CD4-positive, alpha-beta T cell (primary cell): Measurements from ENCODE around the gene SNX1. TPM values are rescaled to one million over a fixed set of nuclear protein-coding genes. Genes with fewer than 3 reads are reported as not detected.

Experiments
- ATAC-seq: fragments of 200-7000 bp; cut with Tn5 transposase; one replicate; pipeline ENCODE4 v1.10.0; 2022; ENCODE audit warnings: mild to moderate bottlenecking; ENCODE audit not compliant: poor library complexity
- CTCF ChIA-PET: fragments of 350-600 bp; sonication (Branson Sonifier 250); formaldehyde crosslinking; loops from one replicate; lab custom pipeline; 2021; ENCODE audit warnings: antibody characterized with exemption, inconsistent platforms; lab: Charles Lee
- POLR2A ChIA-PET: fragments of 350-600 bp; sonication (Branson Sonifier 250); formaldehyde crosslinking; loops from one replicate; lab custom pipeline; 2021; ENCODE audit warnings: antibody characterized with exemption, inconsistent platforms; lab: Charles Lee
- DNase-seq, 14 experiments: peaks; one replicate each; pipeline ENCODE4 v3.0.0-alpha.2; 2013 to 2020; ENCODE audit warnings: mixed read lengths in 2 of 14
- H3K27ac ChIP-seq, 2 donors: one replicate each; pipeline versions ENCODE4 v1.5.1 to v1.7.0; 2013; ENCODE audit warnings: low read length in 2 of 2, low read depth in 1 of 2, mild to moderate bottlenecking in 1 of 2
- H3K27me3 ChIP-seq, 2 experiments: 1 replicate in 1 of 2; 2 replicates in 1 of 2; pipeline versions ENCODE4 v1.6.1 to v1.7.0; 2013; ENCODE audit warnings: low read length in 2 of 2, control low read depth in 1 of 2, mild to moderate bottlenecking in 1 of 2, moderate library complexity in 1 of 2; ENCODE audit not compliant: insufficient read depth in 2 of 2, control insufficient read depth in 1 of 2
- H3K36me3 ChIP-seq: one replicate; pipeline ENCODE4 v1.6.1; 2013; ENCODE audit warnings: low read length, control low read depth; ENCODE audit not compliant: insufficient read depth
- H3K4me1 ChIP-seq: one replicate; pipeline ENCODE4 v1.6.1; 2013; ENCODE audit warnings: low read length, control low read depth; ENCODE audit not compliant: insufficient read depth
- H3K4me3 ChIP-seq: one replicate; pipeline ENCODE4 v1.5.1; 2013; ENCODE audit warnings: mild to moderate bottlenecking, low read length, moderate library complexity
- H3K9me3 ChIP-seq, 2 experiments: 1 replicate in 1 of 2; 2 replicates in 1 of 2; pipeline versions ENCODE4 v1.6.1 to v1.7.0; 2013; ENCODE audit warnings: low read length in 2 of 2, mild to moderate bottlenecking in 2 of 2, control low read depth in 1 of 2, moderate library complexity in 1 of 2; ENCODE audit not compliant: control insufficient read depth in 1 of 2, insufficient read depth in 1 of 2
- H3K27ac Mint-ChIP-seq: one replicate; pipeline ENCODE4 v1.8.0; 2020; ENCODE audit warnings: mixed read lengths
- H3K27me3 Mint-ChIP-seq: one replicate; pipeline ENCODE4 v1.8.0; 2021; ENCODE audit warnings: mixed read lengths
- H3K36me3 Mint-ChIP-seq: one replicate; pipeline ENCODE4 v1.8.0; 2021; ENCODE audit warnings: low read depth, mixed read lengths
- H3K4me1 Mint-ChIP-seq: one replicate; pipeline ENCODE4 v1.8.0; 2021; ENCODE audit warnings: low read depth, mixed read lengths
- H3K4me3 Mint-ChIP-seq: one replicate; pipeline ENCODE4 v1.8.0; 2020; ENCODE audit warnings: mild to moderate bottlenecking, mixed read lengths
- H3K9me3 Mint-ChIP-seq: one replicate; pipeline ENCODE4 v1.8.0; 2020; ENCODE audit warnings: mixed read lengths
- intact Hi-C, 2 experiments: fragments of 100-400 bp; cut with DNase I in 1 of 2; cut with micrococcal nuclease in 1 of 2; formaldehyde crosslinking; loops; one replicate each; pipeline versions ENCODE4 v1.15.1 to v1.9.0; 2023 to 2025; cut with DNase I, micrococcal nuclease
- total RNA-seq, 174 experiments: library from RNA in 2 of 174; stranded (reverse) in 2 of 174; gene quantifications; one replicate each; pipeline ENCODE4 v1.2.3 and lab custom pipeline; 2021 to 2026
- TF ChIP-seq, protein P1 (sequence below): fragments of 200-600 bp; IDR thresholded peaks from one replicate; pipeline ENCODE4 v1.8.0; 2022; ENCODE audit warnings: antibody characterized with exemption, mild to moderate bottlenecking

The SNX1 gene
- total RNA-seq, 2 experiments from 2014 or later: 57.0 to 61.1 TPM

GRCh38 chr15:64125978-64126377, 30.2 kb downstream of the SNX1 start:
- no peaks in the 10 kb centered on the region for H3K9me3 Mint-ChIP-seq
- H3K27me3 Mint-ChIP-seq: no peaks in the 10 kb centered on the region
- CTCF ChIA-PET: interaction anchor here (0.7 kb wide), 1 partner anchor 156 kb away, joined by 4 read pairs; no protein-coding TSS in a partner anchor
- intact Hi-C loops: no loop called here
- Histone ChIP-seq H3K36me3 (peaks cover 89% of the 10 kb centered on the region), H3K4me1 (no peaks in the 10 kb centered on the region), H3K27me3 (no peaks in the 10 kb centered on the region), H3K27ac (no peak overlapping the region), H3K4me3 (no peak overlapping the region), H3K9me3 (no peaks in the 10 kb centered on the region)
- H3K27ac Mint-ChIP-seq: no peak overlapping the region
- TF ChIP-seq, protein P1, sequence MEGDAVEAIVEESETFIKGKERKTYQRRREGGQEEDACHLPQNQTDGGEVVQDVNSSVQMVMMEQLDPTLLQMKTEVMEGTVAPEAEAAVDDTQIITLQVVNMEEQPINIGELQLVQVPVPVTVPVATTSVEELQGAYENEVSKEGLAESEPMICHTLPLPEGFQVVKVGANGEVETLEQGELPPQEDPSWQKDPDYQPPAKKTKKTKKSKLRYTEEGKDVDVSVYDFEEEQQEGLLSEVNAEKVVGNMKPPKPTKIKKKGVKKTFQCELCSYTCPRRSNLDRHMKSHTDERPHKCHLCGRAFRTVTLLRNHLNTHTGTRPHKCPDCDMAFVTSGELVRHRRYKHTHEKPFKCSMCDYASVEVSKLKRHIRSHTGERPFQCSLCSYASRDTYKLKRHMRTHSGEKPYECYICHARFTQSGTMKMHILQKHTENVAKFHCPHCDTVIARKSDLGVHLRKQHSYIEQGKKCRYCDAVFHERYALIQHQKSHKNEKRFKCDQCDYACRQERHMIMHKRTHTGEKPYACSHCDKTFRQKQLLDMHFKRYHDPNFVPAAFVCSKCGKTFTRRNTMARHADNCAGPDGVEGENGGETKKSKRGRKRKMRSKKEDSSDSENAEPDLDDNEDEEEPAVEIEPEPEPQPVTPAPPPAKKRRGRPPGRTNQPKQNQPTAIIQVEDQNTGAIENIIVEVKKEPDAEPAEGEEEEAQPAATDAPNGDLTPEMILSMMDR: no peak
- POLR2A ChIA-PET: interaction anchor here (1.1 kb wide), 1 partner anchor 29 kb away, joined by 3 read pairs; no protein-coding TSS in a partner anchor
- ATAC-seq (no peak), DNase-seq (no peak)
- H3K36me3 Mint-ChIP-seq: peaks cover 91% of the 10 kb centered on the region
- no peaks in the 10 kb centered on the region for H3K4me1 Mint-ChIP-seq
- H3K4me3 Mint-ChIP-seq: no peak overlapping the region

GRCh38 chr15:64127521-64128270, 31.9 kb downstream of the SNX1 start:
- no peak overlapping the region for H3K27ac Mint-ChIP-seq
- H3K36me3 Mint-ChIP-seq: peaks cover 92% of the 10 kb centered on the region

GRCh38 chr15:64130159-64130558, 34.4 kb downstream of the SNX1 start:
- Histone ChIP-seq H3K4me1 (no peaks in the 10 kb centered on the region), H3K4me3 (no peak overlapping the region), H3K27me3 (no peaks in the 10 kb centered on the region), H3K9me3 (no peaks in the 10 kb centered on the region), H3K36me3 (peaks cover 92% of the 10 kb centered on the region), H3K27ac (no peak overlapping the region)
- no peaks in the 10 kb centered on the region for H3K4me1 Mint-ChIP-seq
- no peak overlapping the region for H3K27ac Mint-ChIP-seq
- ChIA-PET POLR2A (no interaction called here), CTCF (no interaction called here)
- no peak overlapping the region for H3K4me3 Mint-ChIP-seq
- ATAC-seq (no peak), DNase-seq (no peak)
- TF ChIP-seq, protein P1: no peak
- intact Hi-C loops: no loop called here
- H3K36me3 Mint-ChIP-seq: peaks cover 93% of the 10 kb centered on the region
- H3K9me3 Mint-ChIP-seq: no peaks in the 10 kb centered on the region
- H3K27me3 Mint-ChIP-seq: no peaks in the 10 kb centered on the region

More at GRCh38 chr15:64127521-64128270, 31.9 kb downstream of the SNX1 start:
- intact Hi-C loops: no loop called here
- H3K4me1 ChIP-seq: no peaks in the 10 kb centered on the region
- no peaks in the 10 kb centered on the region for H3K9me3 ChIP-seq
- H3K27me3 Mint-ChIP-seq: no peaks in the 10 kb centered on the region
- ChIA-PET CTCF (interaction anchor here (0.9 kb wide), 1 partner anchor 26 kb away, joined by 3 read pairs; no protein-coding TSS in a partner anchor), POLR2A (no interaction called here)
- H3K27ac ChIP-seq: no peak overlapping the region
- ATAC-seq (no peak), DNase-seq (no peak)
- H3K4me1 Mint-ChIP-seq: no peaks in the 10 kb centered on the region
- no peak overlapping the region for H3K4me3 ChIP-seq
- no peaks in the 10 kb centered on the region for H3K9me3 Mint-ChIP-seq
- no peak overlapping the region for H3K4me3 Mint-ChIP-seq
- no peaks in the 10 kb centered on the region for H3K27me3 ChIP-seq
- TF ChIP-seq, protein P1: no peak
- H3K36me3 ChIP-seq: peaks cover 89% of the 10 kb centered on the region
